ENCODE results near the gene ST3GAL2. TPM values are rescaled to one million over a fixed set of nuclear protein-coding genes. Genes with fewer than 3 reads are reported as not detected.

The ST3GAL2 gene
- total RNA-seq, 1 donor from 2014 or later, result 67.6 TPM

GRCh38 chr16:70402916-70403659 is 35.8 kb downstream of the ST3GAL2 start:
- Mint-ChIP-seq H3K36me3 (ENCODE audit: unreplicated experiment) (peaks cover 17% of the 10 kb centered on the region), H3K4me3 (ENCODE audit: unreplicated experiment) (no peak overlapping the region), H3K9me3 (ENCODE audit: unreplicated experiment) (no peaks in the 10 kb centered on the region), H3K27ac (ENCODE audit: unreplicated experiment) (peak overlapping the region; percentile 1), H3K4me1 (ENCODE audit: unreplicated experiment) (peaks cover 25% of the 10 kb centered on the region), H3K27me3 (ENCODE audit: unreplicated experiment) (no peaks in the 10 kb centered on the region)
- no peak for TF ChIP-seq CTCF (IDR thresholded peaks at IDR 0.05)
- no peak for DNase-seq (ENCODE audit: extremely low spot score, unreplicated experiment)

- peaks cover 21% of the 10 kb centered on the region for H3K4me1 Mint-ChIP-seq (ENCODE audit: unreplicated experiment)
- no peaks in the 10 kb centered on the region for H3K9me3 Mint-ChIP-seq (ENCODE audit: unreplicated experiment)
- peaks cover 16% of the 10 kb centered on the region for H3K36me3 Mint-ChIP-seq (ENCODE audit: unreplicated experiment)
- TF ChIP-seq CTCF (IDR thresholded peaks at IDR 0.05), result no peak
- no peak for DNase-seq (ENCODE audit: extremely low spot score, unreplicated experiment)
- peak overlapping the region; percentile 41 for H3K27ac Mint-ChIP-seq (ENCODE audit: unreplicated experiment)
- H3K4me3 Mint-ChIP-seq (ENCODE audit: unreplicated experiment), result no peak overlapping the region
- no peaks in the 10 kb centered on the region for H3K27me3 Mint-ChIP-seq (ENCODE audit: unreplicated experiment)
These were observed 38.9 kb downstream of the ST3GAL2 start for GRCh38 chr16:70399951-70400350.

GRCh38 chr16:70399381-70399780 is 39.5 kb downstream of the ST3GAL2 start:
- no peak overlapping the region for H3K4me3 Mint-ChIP-seq (ENCODE audit: unreplicated experiment)
- peak overlapping the region; percentile 41 for H3K27ac Mint-ChIP-seq (ENCODE audit: unreplicated experiment)
- peaks cover 16% of the 10 kb centered on the region for H3K36me3 Mint-ChIP-seq (ENCODE audit: unreplicated experiment)
- no peaks in the 10 kb centered on the region for H3K9me3 Mint-ChIP-seq (ENCODE audit: unreplicated experiment)
- no peaks in the 10 kb centered on the region for H3K27me3 Mint-ChIP-seq (ENCODE audit: unreplicated experiment)
- H3K4me1 Mint-ChIP-seq (ENCODE audit: unreplicated experiment), result peaks cover 17% of the 10 kb centered on the region
- no peak for TF ChIP-seq CTCF (IDR thresholded peaks at IDR 0.05)
- no peak for DNase-seq (ENCODE audit: extremely low spot score, unreplicated experiment)

- Mint-ChIP-seq H3K9me3 (ENCODE audit: unreplicated experiment) (no peaks in the 10 kb centered on the region), H3K4me1 (ENCODE audit: unreplicated experiment) (peaks cover 9% of the 10 kb centered on the region), H3K36me3 (ENCODE audit: unreplicated experiment) (peaks cover 20% of the 10 kb centered on the region), H3K27me3 (ENCODE audit: unreplicated experiment) (no peaks in the 10 kb centered on the region), H3K27ac (ENCODE audit: unreplicated experiment) (no peak overlapping the region), H3K4me3 (ENCODE audit: unreplicated experiment) (no peak overlapping the region)
- DNase-seq (ENCODE audit: extremely low spot score, unreplicated experiment), result no peak
- no peak for TF ChIP-seq CTCF (IDR thresholded peaks at IDR 0.05)
These were observed 40.6 kb downstream of the ST3GAL2 start for GRCh38 chr16:70398177-70398743.

- Mint-ChIP-seq H3K27ac (ENCODE audit: unreplicated experiment) (no peak overlapping the region), H3K4me1 (ENCODE audit: unreplicated experiment) (peaks cover 17% of the 10 kb centered on the region), H3K4me3 (ENCODE audit: unreplicated experiment) (no peak overlapping the region), H3K27me3 (ENCODE audit: unreplicated experiment) (no peaks in the 10 kb centered on the region), H3K36me3 (ENCODE audit: unreplicated experiment) (peaks cover 21% of the 10 kb centered on the region), H3K9me3 (ENCODE audit: unreplicated experiment) (no peaks in the 10 kb centered on the region)
- no peak for TF ChIP-seq CTCF (IDR thresholded peaks at IDR 0.05)
- DNase-seq (ENCODE audit: extremely low spot score, unreplicated experiment), result no peak
These were observed 42.5 kb downstream of the ST3GAL2 start for GRCh38 chr16:70396246-70396904.
